Uterus (tissue), 2 donors: ENCODE data around the gene GGCX.

Experiments used
- POLR2A ChIP-seq, 2 donors: fragments of 450-650 bp; IDR thresholded peaks; one replicate each; pipeline ENCODE4 v1.6.1; 2016; ENCODE audit warnings: antibody characterized with exemption in 2 of 2, mild to moderate bottlenecking in 1 of 2, moderate library complexity in 1 of 2
- TF ChIP-seq, protein P1 (sequence below), 4 experiments: fragments of 200-600 bp in 2 of 4; fragments of 450-650 bp in 2 of 4; sonication (generic) in 2 of 4; IDR thresholded peaks; one replicate each; pipeline ENCODE4 v1.5.1; 2016 to 2019; ENCODE audit warnings: antibody characterized with exemption in 4 of 4, mild to moderate bottlenecking in 2 of 4, moderate library complexity in 1 of 4

DNA sequence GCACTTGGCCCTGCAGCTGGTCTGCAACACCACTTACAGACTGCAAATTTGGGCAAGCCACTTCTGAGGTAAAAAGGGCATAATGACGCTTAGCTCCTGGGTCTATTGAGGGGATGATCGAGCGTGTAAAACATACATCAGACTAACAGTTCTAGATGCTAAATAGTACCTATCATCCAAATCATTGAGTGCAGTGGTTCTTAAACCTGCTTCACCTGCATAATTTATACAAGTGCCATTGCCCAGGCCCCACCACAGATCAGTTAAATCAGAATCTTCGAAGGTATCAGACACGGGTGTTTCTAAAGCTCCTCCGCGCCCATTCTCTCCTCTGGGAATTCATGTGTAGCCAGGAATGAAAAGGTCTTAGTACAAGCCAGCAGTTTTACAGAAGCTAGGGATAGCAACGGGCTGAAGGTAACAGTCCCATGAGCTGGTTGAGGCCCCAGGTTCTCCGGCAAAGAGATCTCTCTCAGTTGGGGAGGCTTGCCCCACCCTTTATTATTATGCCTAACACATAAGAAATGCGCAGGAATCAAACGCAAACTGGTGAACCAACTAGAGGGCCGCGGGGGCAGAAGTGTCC is 33.5 kb upstream of the GGCX start:
- TF ChIP-seq, protein P1, sequence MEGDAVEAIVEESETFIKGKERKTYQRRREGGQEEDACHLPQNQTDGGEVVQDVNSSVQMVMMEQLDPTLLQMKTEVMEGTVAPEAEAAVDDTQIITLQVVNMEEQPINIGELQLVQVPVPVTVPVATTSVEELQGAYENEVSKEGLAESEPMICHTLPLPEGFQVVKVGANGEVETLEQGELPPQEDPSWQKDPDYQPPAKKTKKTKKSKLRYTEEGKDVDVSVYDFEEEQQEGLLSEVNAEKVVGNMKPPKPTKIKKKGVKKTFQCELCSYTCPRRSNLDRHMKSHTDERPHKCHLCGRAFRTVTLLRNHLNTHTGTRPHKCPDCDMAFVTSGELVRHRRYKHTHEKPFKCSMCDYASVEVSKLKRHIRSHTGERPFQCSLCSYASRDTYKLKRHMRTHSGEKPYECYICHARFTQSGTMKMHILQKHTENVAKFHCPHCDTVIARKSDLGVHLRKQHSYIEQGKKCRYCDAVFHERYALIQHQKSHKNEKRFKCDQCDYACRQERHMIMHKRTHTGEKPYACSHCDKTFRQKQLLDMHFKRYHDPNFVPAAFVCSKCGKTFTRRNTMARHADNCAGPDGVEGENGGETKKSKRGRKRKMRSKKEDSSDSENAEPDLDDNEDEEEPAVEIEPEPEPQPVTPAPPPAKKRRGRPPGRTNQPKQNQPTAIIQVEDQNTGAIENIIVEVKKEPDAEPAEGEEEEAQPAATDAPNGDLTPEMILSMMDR (IDR thresholded peaks at IDR 0.05), result no peak
- TF ChIP-seq POLR2A (IDR thresholded peaks at IDR 0.05), result no peak
